Mucosa of stomach (tissue), 1 donor: ENCODE measurements around the gene ADAMTS12.

Experiments used
- H3K27me3 ChIP-seq: one replicate; pipeline ENCODE4 v1.7.0; 2013; ENCODE audit warnings: mild to moderate bottlenecking, low read length; ENCODE audit not compliant: control insufficient read depth, insufficient read depth
- H3K36me3 ChIP-seq: one replicate; pipeline ENCODE4 v1.7.0; 2013; ENCODE audit warnings: low read length; ENCODE audit not compliant: control insufficient read depth, insufficient read depth
- H3K4me1 ChIP-seq: one replicate; pipeline ENCODE4 v1.7.0; 2013; ENCODE audit warnings: mild to moderate bottlenecking, low read length; ENCODE audit not compliant: control insufficient read depth, insufficient read depth
- H3K4me3 ChIP-seq: one replicate; pipeline ENCODE4 v1.7.0; 2013; ENCODE audit warnings: low read length
- H3K9ac ChIP-seq: one replicate; pipeline ENCODE4 v1.7.0; 2013; ENCODE audit warnings: mild to moderate bottlenecking, low read length, moderate library complexity
- H3K9me3 ChIP-seq: one replicate; pipeline ENCODE4 v1.7.0; 2013; ENCODE audit warnings: mild to moderate bottlenecking, low read length, moderate library complexity; ENCODE audit not compliant: control insufficient read depth
- donor health status: Pancreatic carcinoma.

ADAMTS12 gene

GRCh38 chr5:33857037-33857436 is 34.8 kb downstream of the ADAMTS12 start:
- H3K9me3 ChIP-seq: no peaks in the 10 kb centered on the region
- no peak overlapping the region for H3K9ac ChIP-seq
- H3K4me3 ChIP-seq: no peak overlapping the region
- no peaks in the 10 kb centered on the region for H3K4me1 ChIP-seq
- H3K36me3 ChIP-seq: no peaks in the 10 kb centered on the region
- H3K27me3 ChIP-seq: no peaks in the 10 kb centered on the region

DNA sequence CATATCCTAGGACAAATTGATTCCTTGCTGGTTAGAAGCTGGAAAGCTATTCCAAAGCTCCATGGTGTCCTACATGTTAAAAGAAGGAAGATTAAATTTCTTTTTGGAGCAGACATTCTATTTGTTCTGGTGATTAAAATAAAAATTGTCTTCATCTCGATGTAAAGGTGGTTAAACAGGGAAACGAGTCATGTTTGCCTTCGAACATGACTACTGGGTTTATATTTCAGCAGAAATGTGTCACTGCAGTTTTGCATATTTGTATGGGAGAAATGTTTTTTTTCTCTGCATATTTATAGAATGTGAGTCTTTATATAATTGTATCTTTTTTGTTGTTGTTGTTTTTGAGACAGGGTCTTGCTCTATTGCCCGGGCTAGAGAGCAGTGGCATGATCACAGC is 36.4 kb downstream of the ADAMTS12 start:
- Histone ChIP-seq H3K4me1 (no peaks in the 10 kb centered on the region), H3K27me3 (no peaks in the 10 kb centered on the region), H3K9me3 (no peaks in the 10 kb centered on the region), H3K9ac (no peak overlapping the region), H3K4me3 (no peak overlapping the region), H3K36me3 (no peaks in the 10 kb centered on the region)

GRCh38 chr5:33854733-33855151 is 37.0 kb downstream of the ADAMTS12 start:
- H3K36me3 ChIP-seq: no peaks in the 10 kb centered on the region
- H3K4me1 ChIP-seq: no peaks in the 10 kb centered on the region
- H3K27me3 ChIP-seq: no peaks in the 10 kb centered on the region
- no peak overlapping the region for H3K9ac ChIP-seq
- no peak overlapping the region for H3K4me3 ChIP-seq
- H3K9me3 ChIP-seq: no peaks in the 10 kb centered on the region

DNA sequence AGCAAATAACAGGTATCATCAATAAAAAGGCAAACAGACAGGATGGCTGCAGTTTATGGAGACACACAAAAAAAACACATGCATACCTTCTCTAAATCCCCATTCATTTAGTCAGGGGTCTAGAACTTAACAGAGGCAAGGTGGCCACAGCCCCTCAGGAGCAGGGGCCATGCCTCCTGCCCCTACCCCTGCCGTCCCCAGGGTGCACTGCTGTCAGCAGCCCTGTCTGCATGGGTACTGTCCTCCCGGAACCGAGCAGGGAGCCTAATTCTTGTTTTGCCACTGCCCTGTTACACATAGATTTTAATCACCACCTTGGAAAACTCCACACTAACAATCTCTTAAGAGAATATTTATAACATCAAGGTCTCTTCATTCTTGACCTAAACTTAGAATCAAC is 39.0 kb downstream of the ADAMTS12 start:
- Histone ChIP-seq H3K9me3 (no peaks in the 10 kb centered on the region), H3K4me1 (no peaks in the 10 kb centered on the region), H3K9ac (no peak overlapping the region), H3K27me3 (no peaks in the 10 kb centered on the region), H3K4me3 (no peak overlapping the region), H3K36me3 (no peaks in the 10 kb centered on the region)

- Histone ChIP-seq H3K9ac (no peak overlapping the region), H3K36me3 (no peaks in the 10 kb centered on the region)
These were observed 39.5 kb downstream of the ADAMTS12 start for GRCh38 chr5:33852319-33852718.

DNA sequence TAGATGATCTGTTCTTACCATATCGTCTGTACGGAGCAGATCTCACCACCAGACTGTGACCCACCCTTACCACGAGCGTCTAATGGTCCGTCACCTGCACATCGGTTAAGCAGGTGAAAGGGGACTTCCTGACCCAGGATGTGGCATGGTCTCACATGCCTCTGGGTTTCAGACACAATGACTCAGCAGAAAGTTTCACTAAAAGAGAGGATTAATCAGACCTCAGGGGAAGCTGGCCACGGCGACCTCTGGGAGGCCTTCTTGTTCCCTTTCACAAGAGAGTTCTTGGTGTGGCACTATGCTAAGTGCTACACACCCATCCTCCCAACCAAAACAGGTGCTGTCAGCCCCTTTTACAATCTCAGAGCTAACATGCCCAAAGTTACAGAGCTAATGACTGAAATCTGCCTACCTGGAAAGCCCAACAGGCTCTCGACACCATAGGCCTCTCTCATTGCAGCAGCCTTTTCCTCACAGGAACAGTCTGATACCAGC is 41.6 kb downstream of the ADAMTS12 start:
- Histone ChIP-seq H3K4me3 (no peak overlapping the region), H3K9me3 (no peaks in the 10 kb centered on the region), H3K4me1 (no peaks in the 10 kb centered on the region), H3K9ac (no peak overlapping the region), H3K36me3 (no peaks in the 10 kb centered on the region), H3K27me3 (no peaks in the 10 kb centered on the region)

More at GRCh38 chr5:33852319-33852718, 39.5 kb downstream of the ADAMTS12 start:
- Histone ChIP-seq H3K9me3 (no peaks in the 10 kb centered on the region), H3K4me1 (no peaks in the 10 kb centered on the region), H3K27me3 (no peaks in the 10 kb centered on the region), H3K4me3 (no peak overlapping the region)

- no peaks in the 10 kb centered on the region for H3K4me1 ChIP-seq
- H3K9me3 ChIP-seq: no peaks in the 10 kb centered on the region
- H3K36me3 ChIP-seq: no peaks in the 10 kb centered on the region
- H3K9ac ChIP-seq: no peak overlapping the region
- H3K4me3 ChIP-seq: no peak overlapping the region
- no peaks in the 10 kb centered on the region for H3K27me3 ChIP-seq
These were observed 43.2 kb downstream of the ADAMTS12 start for GRCh38 chr5:33848554-33848953.

DNA sequence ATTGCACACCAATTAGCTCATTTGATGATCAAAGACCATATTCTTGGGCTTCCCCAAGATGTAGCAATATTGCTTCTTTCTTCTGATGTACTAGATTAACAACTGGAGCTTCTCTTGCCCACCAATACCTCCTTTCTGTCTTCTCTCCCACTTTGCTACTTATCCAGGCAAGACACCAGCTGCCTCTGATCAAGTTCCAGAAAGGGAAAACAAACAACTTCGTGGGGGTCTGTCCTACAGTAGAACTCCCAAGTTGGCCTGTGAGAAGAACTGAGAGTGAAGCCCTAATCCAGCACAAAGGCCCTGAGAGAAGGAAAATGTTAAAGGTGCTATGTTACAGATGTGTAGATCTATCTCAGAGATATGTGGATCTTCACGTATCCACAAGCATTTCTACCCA is 44.9 kb downstream of the ADAMTS12 start:
- no peaks in the 10 kb centered on the region for H3K36me3 ChIP-seq
- no peaks in the 10 kb centered on the region for H3K4me1 ChIP-seq
- H3K9me3 ChIP-seq: no peaks in the 10 kb centered on the region
- H3K4me3 ChIP-seq: no peak overlapping the region
- H3K9ac ChIP-seq: no peak overlapping the region
- H3K27me3 ChIP-seq: no peaks in the 10 kb centered on the region

DNA sequence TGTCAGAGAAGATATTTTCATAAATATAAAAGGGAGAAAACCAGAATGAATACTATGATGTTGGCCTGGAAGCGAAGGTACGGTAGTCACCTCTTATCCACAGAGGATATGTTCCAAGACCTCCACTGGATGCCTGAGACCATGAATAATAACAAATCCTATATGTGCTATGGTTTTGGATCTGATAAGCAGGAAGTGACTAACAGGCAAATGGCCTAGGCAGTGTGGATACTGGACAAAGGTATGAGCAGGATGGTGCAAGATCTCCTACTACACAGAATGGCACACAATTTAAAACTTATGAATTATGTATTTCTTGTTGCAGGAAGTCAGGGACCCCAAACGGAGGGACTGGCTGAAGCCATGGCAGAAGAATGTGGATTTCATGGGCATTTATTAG is 48.2 kb downstream of the ADAMTS12 start:
- Histone ChIP-seq H3K9ac (no peak overlapping the region), H3K36me3 (no peaks in the 10 kb centered on the region), H3K4me1 (no peaks in the 10 kb centered on the region), H3K4me3 (no peak overlapping the region), H3K27me3 (no peaks in the 10 kb centered on the region), H3K9me3 (no peaks in the 10 kb centered on the region)

GRCh38 chr5:33842456-33842855 is 49.3 kb downstream of the ADAMTS12 start:
- no peaks in the 10 kb centered on the region for H3K36me3 ChIP-seq
- H3K4me3 ChIP-seq: no peak overlapping the region
- no peak overlapping the region for H3K9ac ChIP-seq
- H3K9me3 ChIP-seq: no peaks in the 10 kb centered on the region
- no peaks in the 10 kb centered on the region for H3K27me3 ChIP-seq
- no peaks in the 10 kb centered on the region for H3K4me1 ChIP-seq

DNA sequence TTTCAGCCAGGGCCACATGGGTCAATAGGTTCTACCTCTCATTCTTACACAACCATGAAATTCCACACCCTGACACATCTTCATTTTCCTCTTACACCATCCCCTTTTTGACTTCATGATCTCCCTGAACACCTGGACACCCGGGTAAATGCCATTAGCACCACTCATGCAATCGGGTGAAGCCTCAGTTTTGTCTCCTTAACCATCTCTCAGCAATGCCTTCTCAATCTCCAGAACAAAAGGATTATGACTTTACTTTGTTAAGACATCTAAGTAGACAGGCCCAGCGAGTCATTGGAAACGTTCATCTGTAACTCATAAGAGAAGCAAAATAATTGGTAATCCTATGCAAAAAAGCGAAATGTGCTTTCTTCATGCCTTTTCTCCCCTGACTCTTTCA is 49.9 kb downstream of the ADAMTS12 start:
- no peaks in the 10 kb centered on the region for H3K27me3 ChIP-seq
- no peak overlapping the region for H3K9ac ChIP-seq
- H3K4me1 ChIP-seq: no peaks in the 10 kb centered on the region
- no peak overlapping the region for H3K4me3 ChIP-seq
- H3K36me3 ChIP-seq: no peaks in the 10 kb centered on the region
- H3K9me3 ChIP-seq: no peaks in the 10 kb centered on the region

- Histone ChIP-seq H3K27me3 (no peaks in the 10 kb centered on the region), H3K9me3 (no peaks in the 10 kb centered on the region), H3K9ac (no peak overlapping the region), H3K4me1 (no peaks in the 10 kb centered on the region), H3K4me3 (no peak overlapping the region), H3K36me3 (no peaks in the 10 kb centered on the region)
These were observed 50.8 kb downstream of the ADAMTS12 start for GRCh38 chr5:33840927-33841547.

DNA sequence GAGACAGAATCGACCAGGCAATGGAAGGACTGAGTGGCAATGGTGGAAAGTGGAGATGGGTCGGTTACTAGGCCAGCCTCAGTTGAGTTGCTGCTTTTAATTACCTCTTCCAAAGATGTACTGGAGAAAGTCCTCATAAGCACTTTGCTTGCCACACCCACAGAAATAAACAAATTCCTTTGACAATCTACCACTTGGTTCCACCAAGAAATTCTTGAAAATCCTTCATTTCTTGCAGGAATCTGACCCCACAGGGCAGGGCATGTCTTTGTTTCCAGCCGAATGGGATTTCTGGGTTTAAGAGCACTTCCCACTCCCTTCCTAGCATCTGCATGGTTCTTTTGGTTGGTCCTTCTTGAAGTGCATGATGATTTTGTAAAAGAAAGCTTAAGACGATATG is 54.5 kb downstream of the ADAMTS12 start:
- Histone ChIP-seq H3K9ac (no peak overlapping the region), H3K36me3 (no peaks in the 10 kb centered on the region), H3K9me3 (no peaks in the 10 kb centered on the region), H3K4me1 (no peaks in the 10 kb centered on the region), H3K4me3 (no peak overlapping the region), H3K27me3 (no peaks in the 10 kb centered on the region)
